NCI-H2196 (cell line): ENCODE measurements around the gene TFF3.

Source experiments
- DNase-seq: peaks from one replicate; lab custom pipeline; 2025; ENCODE audit not compliant: unreplicated experiment; lab: John Stamatoyannopoulos, UW

The TFF3 gene

DNA sequence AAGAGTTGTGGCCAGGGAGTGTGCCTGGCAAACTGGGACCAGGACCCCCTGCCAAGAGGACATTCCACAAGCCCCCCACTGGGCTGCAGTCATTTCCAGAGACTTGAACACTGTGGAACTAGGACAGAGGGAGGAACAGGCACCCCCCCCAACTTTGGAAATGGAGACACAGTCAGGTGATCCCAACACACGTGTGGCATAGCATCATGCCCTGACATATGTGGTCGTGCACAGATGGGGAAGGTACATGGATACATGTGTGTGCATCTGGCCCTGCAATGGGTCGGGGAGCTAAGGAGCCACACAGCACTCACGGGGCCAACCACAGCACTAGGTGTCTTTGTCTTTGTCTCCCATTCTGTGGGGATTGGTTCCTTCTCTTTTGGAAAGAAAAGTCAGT, 6.6 kb upstream of the TFF3 start:
- DNase-seq: no peak

DNA sequence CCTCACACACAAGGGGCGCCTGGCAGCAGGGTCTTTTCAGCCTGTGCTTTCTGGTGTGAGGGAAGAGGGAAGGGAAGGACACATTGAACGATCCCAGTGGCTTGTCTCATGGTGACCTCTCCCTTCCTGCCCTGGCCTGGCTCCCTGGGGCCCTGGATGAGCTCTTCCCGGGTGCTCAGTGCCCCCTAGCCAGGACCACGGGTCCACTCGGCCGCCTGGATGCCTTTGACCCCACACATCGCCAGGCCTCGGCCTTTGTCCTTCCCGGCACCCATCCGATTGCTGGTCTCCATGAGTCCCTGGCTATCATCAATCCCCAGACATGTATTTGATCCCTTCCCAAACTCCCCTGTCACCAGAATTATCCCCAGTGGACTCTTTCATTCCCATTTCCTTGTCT, 6.0 kb upstream of the TFF3 start:
- no peak for DNase-seq

DNA sequence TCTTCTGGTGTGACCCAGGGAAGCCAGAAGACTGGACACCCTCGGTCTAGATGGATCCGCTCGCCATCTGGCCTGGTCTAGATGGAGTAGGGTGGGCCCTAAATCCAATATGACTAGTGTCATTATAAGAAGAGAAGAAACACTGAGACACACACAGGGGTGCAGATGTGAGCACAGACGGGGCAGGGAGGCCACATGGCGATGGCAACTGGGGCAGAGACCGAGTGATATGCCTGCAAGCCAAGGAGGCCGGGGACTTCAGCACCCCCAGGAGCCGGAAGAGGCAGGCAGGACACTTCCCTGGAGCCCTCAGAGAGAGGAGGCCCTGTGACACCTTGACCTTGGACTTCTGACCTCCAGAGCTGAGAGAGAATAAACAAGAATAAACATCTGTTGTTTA, 5.6 kb upstream of the TFF3 start:
- no peak for DNase-seq

DNA sequence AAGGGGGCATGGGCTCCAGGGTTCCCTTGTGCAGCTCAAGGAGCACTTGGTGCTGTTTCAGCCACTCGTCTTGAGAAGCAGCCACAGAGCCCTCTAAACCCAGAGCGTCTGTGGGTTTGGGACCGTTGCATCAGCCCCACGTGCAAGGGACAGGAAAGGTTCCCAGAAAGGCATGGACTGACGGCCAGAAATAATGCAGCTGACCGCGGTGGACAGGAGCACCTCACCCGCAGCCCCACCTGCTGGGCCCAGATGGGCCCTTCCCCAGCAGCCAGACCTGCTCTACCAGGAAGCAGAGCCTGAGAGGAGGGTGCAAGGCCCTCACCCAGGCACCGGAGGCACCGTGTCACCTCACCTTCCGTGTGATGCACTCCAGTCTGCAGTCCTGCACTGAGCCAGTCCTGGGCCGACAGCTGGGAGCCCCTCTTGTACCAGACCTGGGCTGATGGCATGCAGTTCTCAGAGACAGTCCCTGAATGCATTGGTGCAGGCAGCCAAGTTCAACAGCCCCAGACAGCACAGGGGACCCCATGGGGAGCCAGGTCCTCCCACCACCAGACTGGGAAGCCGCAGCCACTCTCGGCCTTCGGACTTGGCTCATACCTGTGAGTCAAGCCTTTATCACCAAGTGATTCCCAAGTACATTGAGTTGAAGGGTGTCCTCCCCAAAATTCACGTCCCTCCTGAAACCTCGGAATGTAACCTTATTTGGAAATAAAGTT, 4.8 kb upstream of the TFF3 start:
- no peak for DNase-seq

DNA sequence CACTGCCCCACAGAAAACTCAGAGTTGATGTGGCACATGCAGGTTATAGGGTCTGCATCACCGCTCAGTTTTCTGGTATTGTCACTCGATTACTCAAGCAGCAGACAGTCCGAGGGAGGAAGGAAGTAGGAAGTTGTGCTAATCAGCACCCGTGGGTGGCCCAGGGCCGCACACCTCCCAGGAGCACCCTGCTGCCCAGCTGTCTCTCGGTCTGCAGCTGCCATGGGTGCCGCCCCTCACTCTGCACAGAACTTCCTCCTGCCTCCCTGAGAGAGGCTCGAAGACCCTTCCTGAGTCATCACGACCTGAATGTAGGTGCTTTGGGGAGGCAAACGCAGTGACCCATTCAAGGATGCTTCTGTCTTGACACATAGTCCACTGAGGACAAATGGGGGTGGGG, 4.2 kb upstream of the TFF3 start:
- DNase-seq: no peak

DNA sequence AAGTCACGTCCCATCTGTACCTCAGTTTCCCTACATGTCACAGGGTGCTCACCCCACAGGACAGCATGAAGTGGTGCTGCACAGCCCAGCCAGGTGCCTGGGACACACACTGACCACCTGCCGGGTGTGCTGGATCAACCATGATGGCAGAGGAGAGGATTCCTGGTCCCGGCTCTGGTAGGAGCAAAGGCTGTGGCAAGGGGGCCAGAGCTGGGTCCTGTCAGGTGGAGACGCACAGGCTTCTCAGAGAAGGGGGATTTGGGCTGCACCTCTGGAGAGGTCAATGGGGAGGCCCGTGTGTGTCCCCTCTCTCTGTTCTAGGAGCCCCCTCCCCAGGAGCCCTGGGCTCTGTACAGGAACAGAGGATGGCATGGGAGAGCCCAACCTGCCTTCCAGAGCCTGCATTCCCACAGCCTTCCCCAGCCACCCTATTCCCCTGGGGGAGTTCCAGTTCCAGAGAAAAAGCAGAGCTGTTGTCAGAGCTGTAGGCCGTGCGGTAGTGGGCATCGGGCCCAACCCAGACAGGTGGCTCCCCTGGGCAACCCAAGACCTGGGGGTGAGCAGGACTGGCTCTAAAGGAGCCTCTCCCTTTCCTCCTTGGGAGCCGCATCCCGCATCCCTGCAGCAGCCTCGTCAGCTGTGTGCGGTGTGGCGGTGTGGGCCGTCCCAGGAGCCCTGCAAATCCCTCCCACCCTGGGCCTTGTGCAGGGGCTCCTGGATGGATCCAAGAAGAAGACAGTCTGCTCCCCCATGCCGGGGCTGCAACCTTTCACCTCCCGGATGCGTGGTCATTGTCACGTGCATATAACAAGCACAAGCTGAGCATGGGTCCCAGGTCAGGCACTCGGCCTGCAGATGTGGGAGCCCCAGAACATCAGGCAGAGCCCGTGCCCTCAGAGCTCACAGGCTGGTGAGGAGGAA, 2.9 kb upstream of the TFF3 start:
- no peak for DNase-seq

DNA sequence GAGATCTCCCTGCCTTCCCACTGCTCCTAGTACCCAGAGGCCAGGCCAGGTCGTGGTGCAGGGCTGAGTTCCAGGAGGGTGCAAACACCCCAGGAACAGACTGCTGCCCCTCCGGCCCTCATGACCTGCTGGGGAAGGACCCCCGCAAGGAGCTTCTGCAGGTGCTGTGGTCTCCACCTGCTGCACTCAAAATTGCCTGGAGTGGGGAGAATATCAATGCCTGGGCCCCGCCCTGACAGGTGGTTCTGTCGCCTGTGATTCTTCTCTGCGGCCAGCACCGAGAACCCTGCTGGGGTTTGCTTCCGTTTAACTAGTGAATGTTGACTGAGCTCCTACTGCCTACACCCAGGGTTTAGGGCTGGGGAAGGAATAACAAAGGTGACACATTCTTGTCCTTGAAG, 2.1 kb upstream of the TFF3 start:
- DNase-seq: peak; percentile 24

DNA sequence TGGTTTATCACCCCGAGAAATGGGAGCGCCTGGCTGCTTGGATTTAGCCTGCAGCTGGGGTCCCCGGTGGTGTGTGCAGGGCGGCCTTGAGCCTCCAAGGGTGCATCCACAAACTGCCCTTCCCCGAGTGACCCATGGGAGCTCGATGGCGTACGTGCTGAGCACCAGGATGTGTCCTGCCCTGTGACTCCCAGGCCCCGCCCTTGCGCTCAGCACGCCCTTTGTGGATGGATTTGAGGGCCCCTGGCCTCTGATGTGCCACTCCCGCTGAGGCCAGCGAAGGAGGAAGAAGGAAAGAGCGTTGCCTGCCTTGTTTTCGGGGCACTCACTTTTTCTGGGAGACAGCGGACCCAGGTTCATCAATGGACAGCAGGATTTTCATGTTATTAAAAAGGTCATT, 1.7 kb upstream of the TFF3 start:
- DNase-seq: no peak

DNA sequence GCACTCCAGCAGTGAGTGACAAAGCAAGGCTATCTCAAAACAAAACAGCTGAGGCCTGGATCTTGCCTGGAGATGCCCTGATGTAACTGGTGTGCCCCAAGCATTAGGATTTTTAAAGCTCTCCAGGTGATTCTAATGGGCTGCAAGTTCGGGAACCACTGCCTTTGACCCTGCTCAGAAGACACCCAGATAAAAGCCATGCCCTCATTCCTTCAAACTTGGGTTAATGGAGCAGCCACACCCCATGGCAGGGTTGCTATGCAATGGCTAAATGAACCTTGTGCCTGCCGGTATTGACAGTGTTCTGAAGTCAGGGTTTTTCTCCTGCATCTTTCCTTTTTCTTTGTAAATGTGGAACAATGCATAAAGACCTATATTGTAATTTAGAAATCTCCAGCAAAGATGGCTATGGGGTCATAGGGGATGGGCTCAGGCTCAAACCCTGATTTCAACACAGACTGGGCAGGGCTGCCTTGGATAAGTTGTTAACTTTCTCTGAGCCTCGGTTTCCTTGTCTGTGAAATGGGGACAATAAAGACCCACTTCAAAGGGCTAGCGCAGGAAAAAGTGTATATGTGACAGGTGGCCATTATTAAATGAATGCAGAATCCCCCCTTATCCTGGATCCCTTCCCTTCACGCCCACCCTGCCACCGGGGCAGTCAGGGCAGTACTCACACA, 453 bp downstream of the TFF3 start:
- no peak for DNase-seq

DNA sequence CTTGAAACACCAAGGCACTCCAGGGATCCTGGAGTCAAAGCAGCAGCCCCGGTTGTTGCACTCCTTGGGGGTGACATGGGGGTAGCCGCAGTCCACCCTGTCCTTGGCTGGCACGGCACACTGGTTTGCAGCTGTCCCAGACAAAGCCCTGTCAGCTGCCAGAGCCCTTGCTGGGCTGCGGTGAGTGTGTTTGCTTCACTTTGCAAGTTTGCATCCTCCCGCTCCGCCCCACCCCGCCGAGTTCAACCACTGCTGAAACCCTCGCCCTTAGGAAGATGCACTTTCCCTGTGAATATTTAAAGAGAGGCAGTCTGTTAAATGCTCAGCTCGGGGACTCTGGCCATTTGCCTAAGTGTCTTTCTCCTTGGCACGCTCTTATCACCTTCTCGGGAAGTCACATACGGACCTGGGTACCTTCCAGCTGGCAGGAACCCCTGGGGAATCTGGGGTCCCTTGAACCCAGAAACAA, 1.7 kb downstream of the TFF3 start:
- DNase-seq: peak; percentile 32

DNA sequence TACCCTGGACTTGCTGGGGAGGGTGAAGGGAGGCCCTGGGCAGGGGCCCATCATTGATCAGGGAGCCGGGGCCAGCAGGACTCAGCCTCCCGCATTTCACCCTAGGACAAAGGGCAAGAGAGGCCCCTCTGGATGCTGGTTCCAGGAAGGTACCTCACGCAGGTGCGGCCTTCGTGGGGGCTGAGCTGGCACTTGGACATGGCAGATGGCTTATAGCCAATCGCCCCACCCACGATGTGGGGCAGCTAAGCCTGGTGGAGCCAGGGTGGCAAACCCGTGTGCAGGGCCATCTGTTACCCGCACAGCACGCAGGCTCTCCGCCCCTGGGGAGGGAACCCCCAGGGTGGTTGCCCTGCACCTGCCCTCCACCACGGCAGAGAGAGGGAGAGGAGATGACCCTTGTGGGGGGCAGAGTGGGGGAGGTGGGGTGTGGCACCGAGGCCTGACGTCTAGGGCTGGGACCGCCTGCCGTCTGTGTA, 2.5 kb downstream of the TFF3 start:
- DNase-seq: no peak

DNA sequence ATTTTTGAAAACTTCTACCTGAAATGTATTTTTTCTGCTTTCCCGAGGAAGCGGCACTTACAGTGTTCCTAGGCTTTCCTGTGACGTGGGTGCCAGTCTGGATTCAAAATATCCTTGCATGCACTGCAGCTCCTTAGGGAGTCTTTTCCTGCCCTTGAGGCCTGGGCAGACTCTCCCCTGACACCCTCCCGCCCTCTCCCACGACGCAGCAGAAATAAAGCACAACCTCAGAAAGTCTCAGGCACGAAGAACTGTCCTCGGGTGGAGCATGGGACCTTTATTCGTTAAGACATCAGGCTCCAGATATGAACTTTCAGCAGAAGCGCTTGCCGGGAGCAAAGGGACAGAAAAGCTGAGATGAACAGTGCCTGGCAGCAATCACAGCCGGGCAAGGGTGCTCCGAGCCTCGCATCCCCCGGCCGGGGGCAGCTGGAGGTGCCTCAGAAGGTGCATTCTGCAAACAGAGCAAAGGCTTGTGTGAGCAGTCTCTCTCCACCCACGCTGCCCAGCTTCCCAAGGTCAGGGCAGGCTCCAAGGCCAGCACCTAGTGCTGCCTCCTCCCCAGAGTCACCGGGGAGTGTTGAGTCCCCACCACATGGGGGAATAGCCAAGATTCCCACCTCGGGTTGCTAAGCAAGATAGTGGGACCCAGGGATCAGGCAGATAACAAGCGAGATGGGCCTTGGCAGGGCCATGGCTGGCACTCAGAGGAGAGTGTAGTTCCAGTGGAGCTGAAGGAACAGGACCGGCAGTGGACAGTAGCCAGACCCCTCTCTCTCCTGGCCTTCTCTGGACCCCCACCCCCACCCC, 3.2 kb downstream of the TFF3 start:
- DNase-seq: no peak

DNA sequence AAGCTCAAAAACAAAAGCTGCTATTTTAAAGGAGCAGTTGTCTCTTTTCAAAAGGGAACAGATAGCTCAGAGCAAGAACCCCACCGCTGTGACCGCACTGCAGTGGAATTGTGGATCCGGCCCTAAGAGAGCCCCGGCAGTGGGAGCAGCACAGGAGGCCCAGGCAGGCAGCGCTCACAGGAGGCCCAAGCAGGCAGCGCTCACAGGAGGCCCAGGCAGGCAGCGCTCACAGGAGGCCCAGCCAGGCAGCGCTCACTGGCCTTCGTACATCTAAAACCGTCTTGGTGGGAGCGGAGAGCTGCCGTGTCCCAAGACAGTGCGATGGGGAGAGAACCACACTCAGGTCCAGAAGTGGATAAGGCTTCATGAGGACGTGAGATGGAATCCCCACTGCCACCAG, 4.0 kb downstream of the TFF3 start:
- no peak for DNase-seq

DNA sequence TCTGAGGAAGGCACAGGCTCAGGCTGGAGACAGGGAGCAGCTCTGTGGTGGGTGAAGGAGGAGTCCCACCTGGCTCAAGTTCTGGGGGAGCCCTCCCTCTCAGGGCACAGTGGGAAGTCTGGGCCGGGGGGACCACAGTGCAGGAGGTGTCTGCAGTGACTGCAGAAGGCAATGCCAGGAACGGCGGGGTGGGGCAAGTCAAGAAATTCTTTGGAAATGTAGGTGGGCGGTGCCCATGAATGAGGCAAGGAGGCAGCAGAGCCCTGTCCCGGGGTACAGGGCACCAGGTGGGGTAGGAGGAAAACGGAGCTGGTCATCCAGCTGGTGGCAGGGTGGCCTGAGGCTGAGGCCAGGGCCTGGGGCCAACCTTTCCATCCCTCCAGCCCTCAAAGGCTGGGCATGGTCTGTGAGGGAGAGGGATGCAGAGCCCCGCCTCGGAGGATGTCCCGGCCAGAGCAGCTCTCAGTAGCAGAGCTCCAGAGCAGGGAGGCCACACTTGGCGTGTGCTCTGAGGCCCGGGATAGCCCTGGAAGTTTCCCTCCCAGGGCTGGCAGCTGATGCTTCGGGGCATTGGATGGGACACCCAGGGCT, 4.7 kb downstream of the TFF3 start:
- no peak for DNase-seq

DNA sequence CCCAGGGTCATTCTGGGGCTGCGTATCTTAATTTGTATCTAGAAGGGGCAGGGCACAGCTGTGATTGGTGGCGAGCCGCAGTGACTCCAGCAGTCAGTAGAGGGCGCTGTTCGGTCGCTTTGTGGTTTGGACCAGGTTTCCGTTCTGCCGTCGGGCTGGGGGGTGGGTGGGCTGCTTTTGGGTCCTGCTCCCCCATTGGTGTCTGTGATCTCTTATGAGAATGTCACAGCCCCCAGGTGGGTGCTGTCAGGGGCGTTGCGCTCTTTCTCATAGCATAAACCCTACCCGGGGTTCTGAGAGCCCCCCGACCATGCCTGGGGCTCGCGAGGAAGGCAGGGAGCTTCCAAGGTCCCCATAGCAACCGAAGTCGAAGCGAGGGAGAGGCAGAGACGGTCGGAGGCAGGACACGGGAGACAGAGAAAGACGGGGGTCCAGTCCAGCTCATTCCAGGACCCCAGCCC, 5.4 kb downstream of the TFF3 start:
- peak; percentile 71 for DNase-seq

DNA sequence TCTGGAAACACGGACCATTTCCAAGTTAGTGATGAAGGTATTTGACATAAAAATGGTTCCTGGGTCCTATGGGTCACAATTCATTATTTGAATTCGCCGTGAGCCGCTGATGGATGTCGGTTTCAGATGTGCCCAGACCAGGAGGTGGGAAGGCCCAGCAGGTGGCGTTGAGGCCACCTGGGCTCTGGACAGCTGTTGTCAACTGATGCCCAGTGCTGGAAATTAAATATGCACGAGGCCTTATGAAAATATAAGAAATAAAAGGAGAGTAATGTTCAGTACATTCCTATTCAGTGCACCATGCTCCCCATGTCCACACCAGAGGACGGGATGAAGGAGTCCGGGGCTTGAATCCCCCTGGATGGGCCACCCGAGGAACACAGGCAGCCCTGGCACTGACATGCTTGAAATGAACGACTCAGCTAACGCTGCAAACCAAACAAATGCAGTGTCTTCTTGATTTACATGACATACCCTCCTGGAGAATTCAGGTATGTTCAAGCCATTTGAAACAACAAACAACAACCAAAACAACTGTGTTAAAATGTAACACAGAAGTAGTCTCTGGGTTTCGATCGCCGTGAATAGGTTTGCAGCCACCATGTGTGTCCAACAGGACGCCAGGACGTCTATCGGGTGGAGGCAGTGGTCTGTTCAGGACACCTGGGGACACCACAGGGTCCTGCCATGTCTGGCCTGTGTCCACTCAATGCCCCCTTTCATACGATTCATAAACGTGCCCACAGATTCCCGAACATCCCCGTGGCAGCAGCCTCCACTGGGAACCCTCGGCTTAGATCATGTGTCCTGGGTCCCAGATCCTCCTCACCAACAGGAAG, 6.1 kb downstream of the TFF3 start:
- DNase-seq: no peak

DNA sequence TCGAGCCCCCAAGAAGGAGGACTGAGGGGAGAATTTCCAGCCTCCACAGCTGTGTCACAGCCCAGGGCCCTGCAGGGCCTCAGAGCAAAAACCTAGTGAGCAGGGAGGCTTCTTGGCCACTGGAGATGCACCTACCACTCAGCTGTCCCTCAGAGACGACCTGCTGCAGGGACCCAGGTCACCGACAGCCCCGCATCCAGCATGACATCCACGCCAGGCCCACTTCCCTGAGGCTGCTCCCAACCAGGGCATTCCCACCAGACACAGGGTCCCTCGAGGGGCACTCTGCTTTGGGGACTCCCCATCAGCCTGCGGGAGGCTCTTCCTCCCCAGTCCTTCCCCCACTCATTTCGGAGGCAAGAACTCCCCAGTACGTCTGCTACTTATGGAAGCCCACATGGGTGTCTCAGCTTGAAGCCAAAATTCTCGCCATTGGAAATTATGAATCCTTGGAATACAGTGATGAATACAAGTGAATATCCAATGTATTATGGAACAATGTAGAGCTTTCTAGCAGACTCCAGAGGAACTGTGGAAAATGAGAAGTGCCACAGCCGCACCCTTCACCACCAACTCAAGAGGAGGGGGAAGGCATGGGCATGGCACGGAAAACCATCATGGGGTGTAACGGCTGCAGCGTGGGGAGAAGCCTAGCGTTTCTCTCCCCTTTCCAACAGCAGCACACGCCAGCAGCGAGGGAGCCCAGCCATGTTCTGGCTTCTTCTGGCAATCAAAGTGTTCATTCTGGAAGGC, 6.9 kb downstream of the TFF3 start:
- no peak for DNase-seq

DNA sequence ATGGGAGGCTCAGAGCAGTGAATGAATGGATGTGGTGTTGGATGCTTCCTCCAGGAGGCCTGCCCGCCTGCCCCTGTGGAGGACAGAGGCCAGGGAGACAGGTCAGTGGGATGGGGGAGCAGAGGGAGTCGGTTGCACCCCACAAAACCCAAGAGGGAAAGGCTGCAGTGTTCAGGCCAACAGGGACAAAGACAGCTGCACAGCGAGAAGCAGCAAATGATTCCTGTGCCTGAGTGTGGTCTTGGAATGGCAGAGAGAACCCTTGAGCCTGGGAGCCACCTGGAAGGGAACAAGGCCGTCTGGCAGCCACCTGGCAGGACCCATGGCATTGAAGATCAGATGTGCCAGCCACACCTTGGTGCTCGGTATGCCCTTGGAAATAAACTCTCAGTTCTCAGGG, 8.1 kb downstream of the TFF3 start:
- DNase-seq: no peak
